Measurements from ENCODE around the gene INTS12.
"Not testable (repeated sequence)": the region's sequence is repeated elsewhere in the genome, so short reads cannot be mapped to it uniquely, and the experiment has no call there.

Gene INTS12, protein sequence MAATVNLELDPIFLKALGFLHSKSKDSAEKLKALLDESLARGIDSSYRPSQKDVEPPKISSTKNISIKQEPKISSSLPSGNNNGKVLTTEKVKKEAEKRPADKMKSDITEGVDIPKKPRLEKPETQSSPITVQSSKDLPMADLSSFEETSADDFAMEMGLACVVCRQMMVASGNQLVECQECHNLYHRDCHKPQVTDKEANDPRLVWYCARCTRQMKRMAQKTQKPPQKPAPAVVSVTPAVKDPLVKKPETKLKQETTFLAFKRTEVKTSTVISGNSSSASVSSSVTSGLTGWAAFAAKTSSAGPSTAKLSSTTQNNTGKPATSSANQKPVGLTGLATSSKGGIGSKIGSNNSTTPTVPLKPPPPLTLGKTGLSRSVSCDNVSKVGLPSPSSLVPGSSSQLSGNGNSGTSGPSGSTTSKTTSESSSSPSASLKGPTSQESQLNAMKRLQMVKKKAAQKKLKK

DNA sequence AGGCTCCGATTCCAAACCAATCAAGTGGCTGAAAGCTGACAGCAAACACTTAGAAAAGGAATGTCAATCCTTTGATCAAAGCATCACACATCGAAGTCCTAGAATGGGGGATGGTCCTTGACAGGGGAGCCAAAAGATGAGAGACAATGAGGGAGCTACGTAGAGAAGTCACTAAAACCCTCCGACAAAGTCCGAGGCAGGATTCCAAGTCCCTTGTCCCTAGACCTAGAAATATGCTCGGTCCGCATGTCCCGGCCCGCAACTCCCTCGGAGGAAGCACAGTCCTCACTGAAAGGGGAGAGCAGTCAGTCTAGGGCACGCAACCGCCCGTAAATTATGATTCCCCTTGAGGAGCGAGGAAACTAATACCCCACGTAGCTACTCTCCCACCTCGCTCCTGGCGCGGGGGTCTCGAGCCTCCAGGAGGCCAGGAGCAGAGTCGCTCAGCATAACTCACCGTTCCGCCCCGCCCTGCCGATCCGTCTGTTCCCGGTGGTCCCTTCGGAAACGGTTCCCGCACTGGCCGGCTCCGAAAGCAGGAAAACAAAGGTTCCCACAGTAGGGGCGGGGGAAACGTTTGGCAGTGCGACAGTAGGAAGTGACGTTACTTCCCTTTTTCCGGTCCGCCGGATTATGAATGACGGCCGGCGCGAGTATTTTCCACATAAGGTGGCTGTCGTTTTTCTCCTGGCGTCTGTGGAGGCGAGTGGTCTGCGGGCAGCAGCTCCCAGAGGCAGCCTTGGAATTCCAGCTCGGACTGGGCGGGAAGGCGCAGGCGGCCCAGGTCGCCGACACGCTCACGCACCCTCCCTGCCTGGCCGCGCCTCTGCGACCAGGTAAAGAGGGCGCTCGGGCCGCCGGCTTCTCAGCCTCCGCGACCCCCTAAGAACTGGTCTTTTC is at the start of gene INTS12, which contains the start of gene GSTCD:
TSS of gene INTS12 (minus strand) at position 509 of the 900 bp plus-strand sequence. CDS start 8,684 bp downstream, outside the sequence.
TSS of gene GSTCD (plus strand) at position 604 of the 900 bp plus-strand sequence. CDS start 8,830 bp downstream, outside the sequence.
- peak; percentile 71 to 84 (median 79) for DNase-seq (ENCODE audit: low read depth in 4 of 4, low spot score in 1 of 4)

DNA sequence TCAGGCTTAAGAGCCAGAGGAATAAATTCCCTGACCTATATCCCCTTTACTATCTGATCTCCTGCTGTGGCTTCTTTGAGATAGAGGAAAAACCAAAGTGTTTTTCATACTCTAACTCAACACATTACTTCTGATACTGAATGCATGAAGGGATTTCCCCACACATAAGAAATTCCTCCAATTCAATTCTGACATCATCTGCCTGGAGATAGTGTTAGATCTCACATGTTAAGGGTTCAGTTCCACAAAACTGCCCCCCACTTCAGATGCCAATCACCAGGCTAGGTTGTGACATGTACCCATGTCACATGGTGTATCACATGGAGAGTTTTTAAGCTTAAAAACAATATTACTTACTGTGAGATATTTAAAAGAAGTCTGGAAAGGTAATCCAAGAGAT is 46.9 kb upstream of the INTS12 start:
- DNase-seq (ENCODE audit: low read depth in 4 of 4, low spot score in 1 of 4): no peak

DNA sequence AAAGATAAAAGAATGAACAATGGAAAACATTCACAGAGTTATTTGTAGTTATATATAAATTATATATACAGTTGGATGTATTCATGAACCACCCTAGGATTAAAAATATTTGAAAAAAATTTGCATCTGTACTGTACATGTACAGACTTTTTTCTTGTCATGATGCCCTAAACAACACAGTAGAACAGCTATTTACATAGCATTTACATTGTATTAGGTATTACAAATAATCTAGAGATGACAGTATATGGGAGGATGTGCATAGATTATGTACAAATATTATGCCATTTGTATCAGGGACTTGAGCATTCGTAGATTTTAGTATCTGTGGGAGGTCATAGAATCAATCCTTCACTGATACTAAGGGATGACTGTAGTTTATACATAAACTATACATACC is 44.9 kb upstream of the INTS12 start:
- DNase-seq (ENCODE audit: low read depth in 4 of 4, low spot score in 1 of 4): no peak

DNA sequence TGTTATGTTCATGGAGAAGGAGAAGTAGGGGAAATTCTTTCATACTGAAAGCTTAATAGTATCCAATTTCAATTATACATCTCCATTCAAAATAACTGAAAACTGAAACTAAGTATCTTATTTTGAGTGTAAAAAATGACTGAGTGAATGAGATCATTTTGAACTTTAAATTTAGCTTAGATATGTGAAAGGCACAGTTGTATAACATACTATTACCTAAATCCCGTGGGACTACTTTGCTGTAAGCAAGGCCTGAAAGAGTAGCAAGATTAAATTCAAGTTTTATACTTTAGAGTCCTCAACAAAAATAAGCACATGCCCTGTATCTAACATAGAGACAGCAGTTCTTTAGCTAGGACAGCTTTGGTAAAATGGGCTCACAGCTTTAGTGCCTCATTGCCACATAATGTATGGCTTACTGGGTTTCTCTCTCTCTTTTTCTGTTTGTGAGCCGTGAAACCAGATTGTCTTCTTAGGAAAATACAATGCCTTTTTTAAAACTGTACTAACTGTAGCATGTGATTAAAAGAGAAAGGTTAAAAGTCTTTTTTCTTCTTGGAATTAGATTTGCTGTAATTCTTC is 43.3 kb upstream of the INTS12 start:
- no peak for DNase-seq (ENCODE audit: low read depth in 4 of 4, low spot score in 1 of 4)

DNA sequence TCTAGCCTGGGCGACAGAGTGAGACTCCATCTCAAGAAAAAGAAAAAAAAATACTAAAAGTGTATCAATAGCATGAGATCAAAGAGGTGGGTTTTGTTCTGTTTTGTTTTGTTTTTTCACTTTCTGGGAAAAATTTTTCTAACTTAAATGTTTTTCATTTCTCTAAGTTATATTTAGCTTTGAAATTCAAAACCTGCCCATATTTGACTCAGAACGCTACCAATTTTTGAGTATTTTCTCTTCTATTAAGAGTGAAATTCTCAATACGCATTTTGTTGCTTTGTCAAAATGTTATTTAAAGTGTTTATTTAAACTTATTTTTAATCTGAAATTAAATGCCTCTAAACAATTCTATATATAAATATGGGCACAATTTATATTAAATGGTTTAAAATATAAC is 39.7 kb upstream of the INTS12 start:
- no peak for DNase-seq (ENCODE audit: low read depth in 4 of 4, low spot score in 1 of 4)

DNA sequence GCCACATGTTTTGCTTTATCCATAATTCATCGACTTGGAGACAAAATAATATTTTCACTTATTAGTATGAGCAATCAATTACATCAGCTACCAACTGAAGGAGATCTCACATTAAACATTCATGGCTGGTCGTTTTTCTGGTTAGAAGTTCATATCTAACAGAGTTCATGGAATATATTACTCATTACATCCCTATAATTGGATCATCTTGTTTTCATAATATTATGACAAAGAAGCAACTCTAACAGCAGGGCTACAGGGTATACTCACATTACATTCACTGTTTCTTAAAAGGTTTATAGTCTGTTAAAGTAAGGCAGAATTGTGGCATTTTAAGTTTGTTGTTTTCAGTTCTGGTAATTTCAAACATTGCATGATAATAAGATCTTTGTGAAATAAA is 33.1 kb upstream of the INTS12 start:
- DNase-seq (ENCODE audit: low read depth in 4 of 4, low spot score in 1 of 4): no peak

DNA sequence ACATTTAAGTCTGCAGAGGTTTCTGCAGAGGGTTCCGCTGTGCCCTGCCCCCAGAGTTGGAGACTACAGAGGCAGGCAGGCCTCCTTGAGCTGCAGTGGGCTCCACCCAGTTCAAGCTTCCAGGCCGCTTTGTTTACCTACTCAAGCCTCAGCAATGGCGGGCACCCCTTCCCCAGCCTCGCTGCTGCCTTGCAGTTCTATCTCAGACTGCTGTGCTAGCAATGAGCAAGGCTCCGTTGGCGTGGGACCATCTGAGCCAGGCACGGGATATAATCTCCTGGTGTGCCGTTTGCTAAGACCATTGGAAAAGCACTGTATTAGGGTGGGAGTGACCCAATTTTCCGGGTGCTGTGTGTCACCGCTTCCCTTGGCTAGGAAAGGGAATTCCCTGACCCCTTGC is 26.7 kb upstream of the INTS12 start:
- not testable (repeated sequence) for DNase-seq (ENCODE audit: low read depth in 4 of 4, low spot score in 1 of 4)

DNA sequence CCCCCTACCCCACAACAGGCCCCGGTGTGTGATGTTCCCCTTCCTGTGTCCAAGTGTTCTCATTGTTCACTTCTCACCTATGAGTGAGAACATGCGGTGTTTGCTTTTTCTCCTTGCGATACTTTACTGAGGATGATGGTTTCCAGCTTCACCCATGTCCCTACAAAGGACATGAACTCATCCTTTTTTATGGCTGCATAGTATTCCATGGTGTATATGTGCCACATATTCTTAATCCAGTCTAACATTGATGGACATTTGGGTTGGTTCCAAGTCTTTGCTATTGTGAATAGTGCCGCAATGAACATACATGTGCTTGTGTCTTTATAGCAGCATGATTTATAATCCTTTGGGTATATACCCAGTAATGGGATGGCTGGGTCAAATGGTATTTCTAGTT is 21.4 kb upstream of the INTS12 start:
- DNase-seq (ENCODE audit: low read depth in 4 of 4, low spot score in 1 of 4): not testable (repeated sequence)

DNA sequence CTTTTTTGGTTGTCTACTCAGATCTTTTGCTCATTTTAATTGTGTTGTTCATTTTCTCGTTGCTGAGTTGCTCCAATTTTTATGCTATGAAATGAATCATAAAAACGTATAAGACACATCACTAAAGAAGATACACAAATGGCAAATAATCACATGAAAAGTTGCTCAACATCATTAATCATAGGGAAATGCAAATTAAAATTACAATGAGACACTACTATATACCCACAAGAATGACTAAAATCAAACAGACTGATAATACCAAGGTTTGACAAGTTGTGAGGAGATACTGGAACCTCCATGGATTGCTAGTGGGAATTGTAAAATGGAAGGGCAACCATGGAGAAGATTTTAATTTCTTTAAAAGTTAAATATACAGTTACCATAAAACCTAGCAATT is 17.1 kb upstream of the INTS12 start:
- DNase-seq (ENCODE audit: low read depth in 4 of 4, low spot score in 1 of 4): no peak

DNA sequence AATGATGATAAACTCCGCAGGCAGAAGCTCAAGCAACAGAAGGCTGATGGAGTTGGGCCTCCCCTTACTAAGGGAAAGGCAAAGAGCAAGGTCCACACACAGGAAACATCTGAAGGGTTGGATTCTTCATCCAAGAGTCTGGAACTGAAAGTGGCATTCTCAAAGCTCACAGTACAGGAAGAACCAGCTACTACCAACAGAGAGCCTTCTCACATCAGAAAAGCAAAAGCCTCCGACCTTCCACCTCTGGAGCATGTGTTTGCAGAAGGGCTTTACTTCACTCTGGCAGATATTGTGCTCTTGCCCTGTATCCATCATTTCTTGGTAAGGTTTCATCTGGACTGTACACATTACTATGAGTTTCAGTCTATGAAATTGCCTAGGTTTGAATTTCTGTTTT is 10.7 kb upstream of the INTS12 start:
- DNase-seq (ENCODE audit: low read depth in 4 of 4, low spot score in 1 of 4): no peak

DNA sequence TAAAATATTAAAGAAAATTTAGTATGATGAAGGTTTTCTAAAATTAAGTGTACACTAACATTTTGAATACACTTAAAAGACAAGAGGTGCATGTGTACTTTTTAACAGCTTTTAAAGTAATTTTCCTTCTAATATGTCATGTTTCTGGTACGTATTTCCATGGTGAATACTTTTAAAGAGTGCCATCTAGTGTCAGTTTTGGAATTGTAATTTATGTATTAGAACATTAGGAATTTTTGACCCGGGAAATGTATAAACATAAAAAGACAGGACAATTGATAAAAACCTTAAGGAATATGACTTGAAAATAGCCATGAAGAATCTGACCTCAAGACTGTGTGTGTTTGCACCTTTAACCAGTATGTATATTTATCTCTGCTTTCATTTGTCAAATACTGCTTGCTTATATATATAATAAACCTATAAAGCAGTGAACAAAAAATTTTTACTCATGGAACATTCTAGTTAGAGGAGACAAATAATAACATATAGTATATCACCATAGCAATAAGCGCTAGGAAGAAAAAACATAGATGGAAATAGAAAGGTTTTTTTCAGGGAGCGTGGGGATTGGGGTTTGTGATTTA is 7.3 kb upstream of the INTS12 start:
- no peak for DNase-seq (ENCODE audit: low read depth in 4 of 4, low spot score in 1 of 4)

DNA sequence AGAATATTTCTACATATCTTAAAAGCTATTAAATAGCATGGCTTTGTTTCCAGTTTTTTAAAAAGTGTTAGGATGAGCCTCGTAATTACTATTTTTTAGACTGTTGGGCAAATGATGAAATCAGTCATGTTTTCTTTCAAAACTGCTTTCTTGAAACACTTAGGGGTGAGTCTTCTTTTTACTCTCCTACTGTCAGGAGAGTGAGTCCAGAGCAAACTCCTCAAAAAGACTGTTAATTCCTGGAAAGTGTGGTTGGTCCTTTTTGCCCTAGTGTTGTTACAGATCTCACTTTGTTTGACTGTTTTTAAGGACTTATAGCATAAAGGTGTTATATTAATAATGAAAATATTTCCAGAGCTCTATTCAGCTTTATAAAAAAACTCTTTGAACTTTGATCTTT is 6.4 kb upstream of the INTS12 start:
- DNase-seq (ENCODE audit: low read depth in 4 of 4, low spot score in 1 of 4): no peak

DNA sequence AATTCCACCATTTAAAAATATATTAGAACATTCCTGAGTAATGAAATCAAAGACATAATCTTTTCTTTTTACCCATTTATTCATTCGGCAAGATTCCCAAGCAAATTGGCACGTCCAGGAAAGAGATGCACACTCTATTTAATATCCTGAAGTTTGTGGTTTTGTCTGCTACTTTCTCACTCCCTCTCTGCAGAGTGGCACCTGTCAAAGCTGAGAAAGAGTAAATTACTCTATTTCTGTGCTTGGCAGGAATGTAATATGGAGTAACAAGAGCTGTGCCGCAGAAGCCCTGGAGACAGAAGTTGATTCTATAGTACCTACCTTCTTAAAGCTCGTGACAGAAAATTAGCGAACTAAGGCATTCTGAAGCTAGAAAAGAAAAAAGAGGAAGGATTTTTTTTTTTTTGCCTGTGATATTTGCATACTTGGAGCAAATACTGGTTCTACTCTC is 5.6 kb upstream of the INTS12 start:
- DNase-seq (ENCODE audit: low read depth in 4 of 4, low spot score in 1 of 4): no peak

DNA sequence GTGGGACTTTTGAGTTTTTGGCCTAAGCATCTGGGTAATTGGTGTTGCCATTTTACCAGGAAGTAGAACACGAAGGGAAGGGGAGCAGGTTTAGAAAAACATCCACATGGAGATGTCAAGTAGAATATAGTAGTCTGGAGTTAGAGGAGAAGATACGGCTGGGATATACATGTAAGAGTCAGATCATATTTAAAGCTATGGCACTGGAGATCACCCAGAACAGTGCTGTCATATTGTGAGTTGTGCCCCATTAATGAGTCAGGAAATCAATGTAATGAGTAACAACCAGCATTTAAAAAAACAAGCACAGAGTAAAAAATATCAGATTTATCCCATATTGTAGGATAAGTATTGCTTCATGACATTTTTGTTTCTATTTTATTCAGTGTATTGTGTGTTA is 4.3 kb upstream of the INTS12 start:
- DNase-seq (ENCODE audit: low read depth in 4 of 4, low spot score in 1 of 4): no peak

DNA sequence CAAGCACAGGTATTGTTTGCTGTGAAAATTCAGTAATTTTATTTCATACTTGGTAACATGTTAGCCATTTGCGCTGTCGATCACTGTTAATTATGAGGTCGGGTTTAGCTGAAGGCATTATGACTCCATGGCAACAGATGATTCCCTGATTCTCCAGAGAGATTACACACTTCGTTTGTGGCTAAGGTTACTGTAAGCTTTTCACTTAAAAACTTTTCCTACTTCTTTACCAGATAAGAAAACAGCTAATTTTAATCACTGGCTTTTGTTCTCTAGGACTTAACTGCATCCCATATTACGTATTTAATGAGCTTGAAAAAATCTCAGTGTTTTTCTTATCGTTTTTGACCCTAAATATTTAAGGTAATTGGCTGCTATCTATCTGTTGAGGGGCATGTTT is 2.2 kb upstream of the INTS12 start:
- DNase-seq (ENCODE audit: low read depth in 4 of 4, low spot score in 1 of 4): no peak

DNA sequence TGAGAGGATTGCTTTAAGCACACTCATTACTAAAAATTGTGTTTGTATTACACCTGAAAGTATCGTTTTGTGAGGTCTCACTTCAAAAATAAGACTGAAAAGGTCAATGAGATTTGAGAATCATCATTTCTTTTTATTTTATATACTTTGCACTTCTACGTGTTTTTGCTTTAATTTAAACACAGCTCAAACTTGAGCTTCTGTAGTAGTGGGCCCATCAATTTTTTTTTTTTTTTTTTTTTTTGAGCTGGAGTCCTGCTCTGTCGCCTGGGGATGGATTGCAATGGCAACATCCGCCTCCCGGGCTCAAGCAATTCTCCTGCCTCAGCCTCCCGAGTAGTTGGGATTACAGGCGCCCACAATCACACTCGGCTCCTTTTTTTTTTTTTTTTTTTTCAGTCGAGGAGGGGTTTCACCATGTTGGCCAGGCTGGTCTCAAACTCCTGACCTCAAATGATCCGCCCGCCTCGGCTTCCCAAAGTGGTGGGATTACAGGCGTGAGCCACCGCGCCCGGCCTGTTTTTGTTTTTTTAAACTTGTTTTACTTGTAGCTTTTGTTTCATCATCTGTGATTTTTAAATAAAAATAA is 1.6 kb upstream of the INTS12 start:
- DNase-seq (ENCODE audit: low read depth in 4 of 4, low spot score in 1 of 4): no peak

DNA sequence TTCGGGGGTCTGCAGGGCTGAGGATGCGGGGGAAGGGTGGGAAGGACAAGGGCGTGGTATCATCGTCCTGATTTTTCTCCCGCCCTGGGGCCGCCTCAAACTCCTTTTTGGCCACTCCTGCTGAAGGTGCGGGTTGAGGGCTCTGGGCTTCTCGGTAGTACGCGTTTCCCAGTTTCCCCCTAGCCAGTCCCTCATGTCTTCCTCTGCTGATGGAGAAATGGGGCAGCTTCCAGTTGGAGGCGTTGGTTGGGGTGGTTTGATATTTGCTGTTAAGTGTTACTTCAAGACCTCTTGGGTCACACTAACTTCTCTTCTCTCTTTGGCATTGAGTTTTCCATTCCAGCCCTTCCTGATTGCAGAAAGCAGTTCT is 577 bp upstream of the INTS12 start:
- DNase-seq (ENCODE audit: low read depth in 4 of 4, low spot score in 1 of 4): peak in 1 of 4 experiments; percentile 0

DNA sequence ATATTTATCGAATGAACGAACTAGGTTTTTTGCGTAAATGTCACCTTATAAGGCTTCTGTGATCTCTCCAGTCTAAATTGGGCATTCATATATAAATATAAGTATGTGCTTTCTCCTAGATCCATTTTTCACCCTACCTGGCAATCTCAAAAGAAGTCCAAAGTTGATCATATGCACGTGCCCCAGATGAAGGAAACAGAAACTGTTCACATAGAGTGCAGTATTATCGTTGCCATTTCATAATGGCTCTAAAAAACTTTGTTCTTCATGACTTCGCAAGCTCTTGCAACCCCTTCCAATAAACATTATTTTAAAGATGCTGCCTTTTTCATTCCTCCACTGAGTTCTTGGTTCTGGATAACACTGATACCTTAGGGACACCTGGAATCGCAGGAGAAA is 708 bp downstream of the INTS12 start:
- no peak for DNase-seq (ENCODE audit: low read depth in 4 of 4, low spot score in 1 of 4)

DNA sequence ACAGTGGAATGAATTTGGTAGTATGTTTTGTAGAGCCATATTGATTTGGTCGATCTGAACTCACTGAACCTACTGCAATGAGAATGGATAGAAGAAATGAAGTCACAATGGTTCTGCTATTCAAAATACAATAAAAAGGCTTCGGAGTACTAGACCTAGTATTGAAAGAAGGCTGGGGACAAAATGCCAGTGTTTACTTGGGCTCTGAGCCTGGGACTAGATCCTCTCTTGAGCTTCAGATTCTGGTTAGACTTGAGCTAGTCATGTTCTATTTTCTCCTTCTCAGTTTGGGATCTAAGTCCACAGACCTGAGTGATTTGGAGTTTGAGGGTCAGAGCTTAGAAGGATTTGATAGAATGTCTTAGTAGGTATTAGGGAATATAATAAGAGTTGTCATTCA is 9.9 kb downstream of the INTS12 start:
- DNase-seq (ENCODE audit: low read depth in 4 of 4, low spot score in 1 of 4): no peak

DNA sequence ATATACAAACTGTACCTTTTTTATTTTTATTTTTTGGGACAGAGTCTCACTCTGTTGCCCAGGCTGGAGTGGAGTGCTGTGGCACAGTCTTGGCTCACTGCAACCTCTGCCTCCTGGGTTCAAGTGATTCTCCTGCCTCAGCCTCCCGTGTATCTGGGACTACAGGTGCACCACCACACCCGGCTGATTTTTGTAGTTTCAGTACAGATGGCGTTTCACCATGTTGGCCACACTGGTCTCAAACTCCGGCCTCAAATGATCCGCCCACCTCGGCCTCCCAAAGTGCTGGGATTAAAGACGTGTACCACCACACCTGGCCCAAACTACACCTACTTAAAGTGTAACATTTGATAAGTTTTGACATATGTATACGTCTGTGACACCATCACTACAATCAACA is 12.7 kb downstream of the INTS12 start:
- DNase-seq (ENCODE audit: low read depth in 4 of 4, low spot score in 1 of 4): not testable (repeated sequence)

DNA sequence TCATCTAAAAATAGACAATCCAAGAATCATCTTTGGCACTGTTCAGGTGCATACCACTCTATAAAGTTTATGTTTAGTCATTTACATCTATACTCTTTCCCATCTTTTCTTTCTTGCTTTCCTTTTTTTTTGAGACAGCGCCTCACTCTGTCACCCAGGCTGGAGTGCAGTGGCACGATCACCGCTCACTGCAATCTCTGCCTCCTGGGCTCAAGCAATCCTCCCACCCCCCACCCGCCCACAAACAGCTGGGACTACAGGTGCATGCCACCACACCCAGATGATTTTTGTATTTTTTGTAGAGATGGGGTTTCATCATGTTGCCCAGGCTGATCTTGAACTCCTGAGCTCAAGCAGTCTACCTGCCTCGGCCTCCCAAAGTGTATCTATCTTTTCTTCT is 13.7 kb downstream of the INTS12 start:
- DNase-seq (ENCODE audit: low read depth in 4 of 4, low spot score in 1 of 4): not testable (repeated sequence)

Measured in stimulated activated CD4-positive, alpha-beta T cell treated with anti-CD3 and anti-CD28 coated beads, Interleukin-1b, Interleukin-23, amount 100 ng/mL, for 24 hours (primary cell).